Subcutaneous abdominal adipose tissue (tissue), 5 donors: ENCODE results near the gene ARFGEF2.
A peak's percentile ranks its signal among the peaks of the same experiment; 100 is the strongest.

Source experiments
- H3K27ac ChIP-seq: one replicate; pipeline ENCODE4 v1.7.0; 2013; ENCODE audit warnings: low read depth, mild to moderate bottlenecking, inconsistent platforms, low read length, moderate library complexity
- H3K27me3 ChIP-seq, 5 donors: one replicate each; pipeline ENCODE4 v1.7.0; 2013; ENCODE audit warnings: low read length in 5 of 5, inconsistent platforms in 1 of 5; ENCODE audit not compliant: control insufficient read depth in 5 of 5, insufficient read depth in 4 of 5
- H3K36me3 ChIP-seq, 5 donors: one replicate each; pipeline ENCODE4 v1.7.0; 2013; ENCODE audit warnings: low read length in 5 of 5; ENCODE audit not compliant: control insufficient read depth in 5 of 5, insufficient read depth in 5 of 5
- H3K4me1 ChIP-seq, 5 donors: one replicate each; pipeline ENCODE4 v1.7.0; 2013; ENCODE audit warnings: low read length in 5 of 5, mild to moderate bottlenecking in 3 of 5, moderate library complexity in 1 of 5; ENCODE audit not compliant: control insufficient read depth in 5 of 5, insufficient read depth in 5 of 5
- H3K4me3 ChIP-seq, 5 donors: one replicate each; pipeline ENCODE4 v1.7.0; 2013; ENCODE audit warnings: low read length in 5 of 5, low read depth in 1 of 5
- H3K9ac ChIP-seq, 5 donors: one replicate each; pipeline ENCODE4 v1.7.0; 2013; ENCODE audit warnings: low read length in 5 of 5, mild to moderate bottlenecking in 4 of 5, moderate library complexity in 3 of 5
- H3K9me3 ChIP-seq, 5 donors: one replicate each; pipeline ENCODE4 v1.7.0; 2013; ENCODE audit warnings: low read length in 5 of 5; ENCODE audit not compliant: control insufficient read depth in 5 of 5
- donor health status: healthy.
- donor health status: healthy.
- donor health status: healthy.
- donor health status: healthy.
- donor health status: healthy.

ARFGEF2 gene

GRCh38 chr20:48898210-48898609, 23.3 kb upstream of the ARFGEF2 start:
- Histone ChIP-seq H3K27ac (no peak overlapping the region), H3K9ac (no peak overlapping the region), H3K36me3 (no peaks in the 10 kb centered on the region)

GRCh38 chr20:48898896-48899530, 22.5 kb upstream of the ARFGEF2 start:
- Histone ChIP-seq H3K27ac (no peak overlapping the region), H3K9me3 (peaks cover 0 to 4% (median 0%) of the 10 kb centered on the region in 5 donors), H3K27me3 (peaks cover 0 to 2% (median 0%) of the 10 kb centered on the region in 5 donors), H3K9ac (no peak overlapping the region), H3K36me3 (no peaks in the 10 kb centered on the region), H3K4me3 (no peak overlapping the region), H3K4me1 (peaks cover 0 to 21% (median 19%) of the 10 kb centered on the region in 5 donors)

More at GRCh38 chr20:48898210-48898609, 23.3 kb upstream of the ARFGEF2 start:
- H3K4me3 ChIP-seq = no peak overlapping the region
- H3K4me1 ChIP-seq = peaks cover 0 to 21% (median 19%) of the 10 kb centered on the region in 5 donors
- peaks cover 0 to 5% (median 0%) of the 10 kb centered on the region in 5 donors for H3K27me3 ChIP-seq
- H3K9me3 ChIP-seq = peaks cover 0 to 11% (median 6%) of the 10 kb centered on the region in 5 donors

DNA sequence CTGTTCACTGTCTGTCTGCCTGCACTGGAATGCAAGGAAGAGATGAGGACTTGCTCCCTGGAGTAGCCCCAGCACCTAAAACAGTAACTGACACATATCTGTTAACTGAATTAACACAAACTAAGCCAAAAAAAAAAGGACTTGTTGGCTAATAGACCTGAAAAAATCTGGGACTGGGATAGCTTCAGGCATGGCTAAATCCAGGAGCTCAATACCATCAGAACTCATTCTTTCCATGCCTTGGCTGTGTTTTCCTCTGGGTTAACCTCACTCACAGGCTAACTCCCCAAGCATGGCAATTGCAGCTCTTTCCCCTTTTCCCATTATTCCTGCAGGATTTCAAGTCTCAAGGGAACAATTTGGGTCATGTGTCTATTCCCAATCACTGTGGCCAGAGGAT, 21.6 kb upstream of the ARFGEF2 start:
- no peaks in the 10 kb centered on the region for H3K36me3 ChIP-seq
- peaks cover 0 to 2% (median 0%) of the 10 kb centered on the region in 5 donors for H3K27me3 ChIP-seq
- H3K27ac ChIP-seq = peak overlapping the region; percentile 44
- no peak overlapping the region for H3K9ac ChIP-seq
- H3K9me3 ChIP-seq = no peaks in the 10 kb centered on the region
- peaks cover 0 to 25% (median 20%) of the 10 kb centered on the region in 5 donors for H3K4me1 ChIP-seq
- H3K4me3 ChIP-seq = peak overlapping the region in 1 of 5 donors; percentile 25

GRCh38 chr20:48901326-48901725, 20.2 kb upstream of the ARFGEF2 start:
- H3K9ac ChIP-seq = no peak overlapping the region
- no peaks in the 10 kb centered on the region for H3K9me3 ChIP-seq
- H3K36me3 ChIP-seq = no peaks in the 10 kb centered on the region
- H3K4me3 ChIP-seq = no peak overlapping the region
- peaks cover 0 to 2% (median 0%) of the 10 kb centered on the region in 5 donors for H3K27me3 ChIP-seq
- peaks cover 0 to 25% (median 20%) of the 10 kb centered on the region in 5 donors for H3K4me1 ChIP-seq
- no peak overlapping the region for H3K27ac ChIP-seq

GRCh38 chr20:48903705-48904104, 17.8 kb upstream of the ARFGEF2 start:
- Histone ChIP-seq H3K9ac (no peak overlapping the region), H3K4me3 (no peak overlapping the region), H3K27me3 (peaks cover 0 to 2% (median 0%) of the 10 kb centered on the region in 5 donors), H3K27ac (no peak overlapping the region), H3K4me1 (peaks cover 0 to 19% (median 14%) of the 10 kb centered on the region in 5 donors), H3K9me3 (peaks cover 0 to under 1% (median 0%) of the 10 kb centered on the region in 5 donors), H3K36me3 (no peaks in the 10 kb centered on the region)

DNA sequence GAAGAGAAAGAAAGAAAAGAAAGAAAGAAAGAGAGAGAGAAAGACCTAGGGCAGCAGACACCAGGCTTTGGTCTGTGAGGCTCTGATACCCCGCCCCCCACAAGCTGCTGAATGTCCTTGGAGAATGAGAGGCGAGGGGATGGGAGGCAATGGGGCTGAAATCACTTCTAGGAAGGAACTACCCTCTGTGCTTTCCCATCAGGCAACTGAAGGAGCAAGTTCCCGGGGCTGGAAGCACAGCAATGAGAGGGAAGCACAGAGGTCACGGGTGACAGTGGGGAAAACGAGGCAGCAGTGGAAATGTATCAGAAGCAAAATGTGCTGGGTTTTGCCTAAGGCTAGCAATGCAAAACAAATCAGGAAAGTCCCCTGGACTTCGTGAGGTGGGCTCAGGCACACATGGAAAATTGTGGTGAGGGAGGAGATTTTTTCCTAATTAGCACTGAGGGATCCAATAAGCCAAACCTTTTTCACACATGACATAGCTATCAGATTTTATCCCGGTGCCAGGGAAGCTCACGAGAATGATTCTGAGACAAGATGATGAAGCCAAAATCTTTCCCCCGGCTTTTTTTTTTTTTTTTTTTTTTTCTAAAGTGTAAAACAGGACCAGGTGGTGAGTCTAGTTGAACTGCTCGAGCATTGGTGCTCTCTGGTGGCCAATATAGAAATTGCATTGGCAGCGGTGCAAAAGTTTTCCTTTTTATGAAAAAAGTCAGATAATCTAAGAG, 16.8 kb upstream of the ARFGEF2 start:
- peaks cover 0 to 15% (median 12%) of the 10 kb centered on the region in 5 donors for H3K4me1 ChIP-seq
- H3K4me3 ChIP-seq = no peak overlapping the region
- H3K27me3 ChIP-seq = peaks cover 0 to 2% (median 0%) of the 10 kb centered on the region in 5 donors
- no peaks in the 10 kb centered on the region for H3K36me3 ChIP-seq
- H3K27ac ChIP-seq = no peak overlapping the region
- no peak overlapping the region for H3K9ac ChIP-seq
- peaks cover 0 to 11% (median 0%) of the 10 kb centered on the region in 5 donors for H3K9me3 ChIP-seq

DNA sequence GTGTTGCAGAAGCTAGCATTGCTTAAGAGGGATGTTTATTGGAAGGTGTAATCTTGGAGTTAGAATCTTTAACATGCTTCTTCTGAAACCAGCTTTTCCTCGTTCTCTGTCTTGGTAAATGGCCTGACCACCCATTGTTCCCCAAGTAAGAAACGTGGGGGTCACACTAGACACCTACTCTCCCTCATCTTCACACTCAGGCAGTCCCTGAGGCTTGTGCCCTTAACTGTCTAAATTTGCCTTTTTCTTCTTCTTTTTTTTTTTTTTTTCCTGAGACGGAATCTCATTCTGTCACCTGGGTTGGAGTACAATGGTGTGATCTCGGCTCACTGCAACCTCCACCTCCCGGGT, 16.2 kb upstream of the ARFGEF2 start:
- Histone ChIP-seq H3K36me3 (no peaks in the 10 kb centered on the region), H3K27me3 (peaks cover 0 to 2% (median 0%) of the 10 kb centered on the region in 5 donors), H3K27ac (no peak overlapping the region), H3K9ac (no peak overlapping the region), H3K4me1 (peaks cover 0 to 9% (median 7%) of the 10 kb centered on the region in 5 donors), H3K4me3 (no peak overlapping the region), H3K9me3 (peaks cover 0 to 13% (median 0%) of the 10 kb centered on the region in 5 donors)

GRCh38 chr20:48906221-48906877, 15.2 kb upstream of the ARFGEF2 start:
- Histone ChIP-seq H3K27ac (no peak overlapping the region), H3K27me3 (peaks cover 0 to 5% (median 2%) of the 10 kb centered on the region in 5 donors), H3K4me3 (no peak overlapping the region), H3K4me1 (peaks cover 0 to 5% (median 3%) of the 10 kb centered on the region in 5 donors), H3K9ac (no peak overlapping the region), H3K9me3 (peaks cover 0 to 13% (median 0%) of the 10 kb centered on the region in 5 donors), H3K36me3 (no peaks in the 10 kb centered on the region)

DNA sequence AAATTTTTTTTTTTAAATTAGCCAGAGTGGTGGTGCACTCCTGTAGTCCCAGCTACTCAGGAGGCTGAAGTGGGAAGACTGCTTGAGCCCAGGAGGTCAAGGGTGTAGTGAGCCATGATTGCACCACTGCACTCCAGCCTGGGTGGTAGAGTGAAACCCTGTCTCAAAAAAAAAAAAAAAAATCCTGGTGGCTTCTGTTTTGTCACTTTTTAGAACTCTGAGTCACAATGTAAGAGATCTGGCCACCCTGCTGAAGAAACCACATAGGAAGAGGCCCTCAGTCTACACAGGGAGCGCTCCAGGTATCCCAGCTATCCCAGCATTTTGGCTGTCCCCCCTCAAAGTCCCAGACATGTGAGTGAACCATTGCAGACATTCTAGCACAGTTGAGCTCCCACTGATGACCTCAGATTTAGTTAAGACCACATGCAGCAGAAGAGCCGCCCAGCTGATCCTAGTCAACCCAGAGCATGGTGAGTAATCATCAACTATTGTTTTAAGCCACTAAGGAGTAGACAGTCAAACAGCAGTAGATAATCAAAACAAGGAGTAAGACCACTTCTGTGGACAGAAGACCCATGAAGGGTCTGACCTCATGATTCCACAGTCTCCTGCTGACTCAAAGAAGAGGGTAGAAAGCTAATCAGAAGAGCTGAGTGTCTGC, 12.7 kb upstream of the ARFGEF2 start:
- Histone ChIP-seq H3K36me3 (no peaks in the 10 kb centered on the region), H3K27ac (no peak overlapping the region), H3K4me1 (peaks cover 0 to 5% (median 3%) of the 10 kb centered on the region in 5 donors), H3K9ac (no peak overlapping the region), H3K27me3 (peaks cover 0 to 11% (median 6%) of the 10 kb centered on the region in 5 donors), H3K9me3 (peaks cover 0 to 13% (median 0%) of the 10 kb centered on the region in 5 donors), H3K4me3 (no peak overlapping the region)
